ENCODE data around the gene RALGAPA2. TPM values are rescaled to one million over a fixed set of nuclear protein-coding genes. Genes with fewer than 3 reads are reported as not detected.
A peak's percentile ranks its signal among the peaks of the same experiment; 100 is the strongest.

Gene RALGAPA2
- total RNA-seq, 2 experiments from 2014 or later: 21.8 to 22.8 TPM

- CTCF ChIA-PET: interaction anchor here (0.7 to 1.8 kb wide), 3 partner anchors 11 to 298 kb away, joined by 3 to 8 read pairs (median 3); no protein-coding TSS in a partner anchor
These were observed 129.7 kb downstream of the RALGAPA2 start for GRCh38 chr20:20582734-20583133.

GRCh38 chr20:20580139-20580538, 132.3 kb downstream of the RALGAPA2 start:
- POLR2A ChIA-PET: no interaction called here
- H3K4me3 Mint-ChIP-seq: no peak overlapping the region
- DNase-seq (no peak), ATAC-seq (no peak)
- CTCF ChIA-PET: interaction anchor here (0.7 to 1.8 kb wide), 2 partner anchors 14 to 497 kb away, joined by 4 to 14 read pairs; no protein-coding TSS in a partner anchor
- H3K4me1 Mint-ChIP-seq (ENCODE audit: low read depth): peaks cover 4% of the 10 kb centered on the region
- H3K27ac Mint-ChIP-seq: no peak overlapping the region
- no peaks in the 10 kb centered on the region for H3K27me3 Mint-ChIP-seq (ENCODE audit: low read depth)
- no peaks in the 10 kb centered on the region for H3K9me3 Mint-ChIP-seq (ENCODE audit: insufficient read depth)
- H3K36me3 Mint-ChIP-seq (ENCODE audit: low read depth): peaks cover 23% of the 10 kb centered on the region

More at GRCh38 chr20:20582734-20583133, 129.7 kb downstream of the RALGAPA2 start:
- Mint-ChIP-seq H3K27ac (no peak overlapping the region), H3K36me3 (ENCODE audit: low read depth) (peaks cover 28% of the 10 kb centered on the region), H3K4me3 (no peak overlapping the region), H3K9me3 (ENCODE audit: insufficient read depth) (no peaks in the 10 kb centered on the region), H3K27me3 (ENCODE audit: low read depth) (no peaks in the 10 kb centered on the region), H3K4me1 (ENCODE audit: low read depth) (peaks cover 13% of the 10 kb centered on the region)
- DNase-seq (no peak), ATAC-seq (no peak)
- POLR2A ChIA-PET: no interaction called here

- Mint-ChIP-seq H3K9me3 (ENCODE audit: insufficient read depth) (no peaks in the 10 kb centered on the region), H3K4me3 (no peak overlapping the region), H3K4me1 (ENCODE audit: low read depth) (peaks cover 4% of the 10 kb centered on the region), H3K36me3 (ENCODE audit: low read depth) (peaks cover 25% of the 10 kb centered on the region), H3K27ac (no peak overlapping the region), H3K27me3 (ENCODE audit: low read depth) (no peaks in the 10 kb centered on the region)
- ChIA-PET POLR2A (no interaction called here), CTCF (interaction anchor here (1.4 to 1.8 kb wide), 2 partner anchors 10 to 15 kb away, joined by 3 to 14 read pairs; no protein-coding TSS in a partner anchor)
- no peak for ATAC-seq
- DNase-seq: no peak
These were observed 133.6 kb downstream of the RALGAPA2 start for GRCh38 chr20:20578838-20579237.

- CTCF ChIA-PET: no interaction called here
These were observed 138.6 kb downstream of the RALGAPA2 start for GRCh38 chr20:20573797-20574196.

GRCh38 chr20:20571068-20571780, 141.2 kb downstream of the RALGAPA2 start:
- no peaks in the 10 kb centered on the region for H3K9me3 Mint-ChIP-seq (ENCODE audit: insufficient read depth)
- ATAC-seq (no peak), DNase-seq (no peak)
- ChIA-PET POLR2A (no interaction called here), CTCF (no interaction called here)
- no peaks in the 10 kb centered on the region for H3K27me3 Mint-ChIP-seq (ENCODE audit: low read depth)
- H3K36me3 Mint-ChIP-seq (ENCODE audit: low read depth): peaks cover 12% of the 10 kb centered on the region
- H3K4me3 Mint-ChIP-seq: no peak overlapping the region
- H3K27ac Mint-ChIP-seq: no peak overlapping the region
- H3K4me1 Mint-ChIP-seq (ENCODE audit: low read depth): no peaks in the 10 kb centered on the region

More at GRCh38 chr20:20573797-20574196, 138.6 kb downstream of the RALGAPA2 start:
- ATAC-seq (no peak), DNase-seq (no peak)
- POLR2A ChIA-PET: no interaction called here
- H3K36me3 Mint-ChIP-seq (ENCODE audit: low read depth): peaks cover 14% of the 10 kb centered on the region
- no peak overlapping the region for H3K27ac Mint-ChIP-seq
- H3K27me3 Mint-ChIP-seq (ENCODE audit: low read depth): no peaks in the 10 kb centered on the region
- no peak overlapping the region for H3K4me3 Mint-ChIP-seq
- no peaks in the 10 kb centered on the region for H3K9me3 Mint-ChIP-seq (ENCODE audit: insufficient read depth)
- H3K4me1 Mint-ChIP-seq (ENCODE audit: low read depth): no peaks in the 10 kb centered on the region

- Mint-ChIP-seq H3K27ac (no peak overlapping the region), H3K4me3 (no peak overlapping the region), H3K9me3 (ENCODE audit: insufficient read depth) (no peaks in the 10 kb centered on the region), H3K27me3 (ENCODE audit: low read depth) (no peaks in the 10 kb centered on the region), H3K36me3 (ENCODE audit: low read depth) (peaks cover 8% of the 10 kb centered on the region), H3K4me1 (ENCODE audit: low read depth) (no peaks in the 10 kb centered on the region)
- ChIA-PET POLR2A (no interaction called here), CTCF (interaction anchor here (1.0 to 1.6 kb wide), 2 partner anchors 10 to 484 kb away, joined by 3 to 4 read pairs; no protein-coding TSS in a partner anchor)
- ATAC-seq (no peak), DNase-seq (peak; percentile 43)
These were observed 143.7 kb downstream of the RALGAPA2 start for GRCh38 chr20:20568604-20569205.

GRCh38 chr20:20567712-20568111, 144.7 kb downstream of the RALGAPA2 start:
- ChIA-PET POLR2A (no interaction called here), CTCF (interaction anchor here (1.6 kb wide), 1 partner anchor 483 kb away, joined by 4 read pairs; no protein-coding TSS in a partner anchor)
- DNase-seq (no peak), ATAC-seq (no peak)
- H3K4me3 Mint-ChIP-seq: no peak overlapping the region
- no peaks in the 10 kb centered on the region for H3K27me3 Mint-ChIP-seq (ENCODE audit: low read depth)
- peaks cover 8% of the 10 kb centered on the region for H3K36me3 Mint-ChIP-seq (ENCODE audit: low read depth)
- no peaks in the 10 kb centered on the region for H3K4me1 Mint-ChIP-seq (ENCODE audit: low read depth)
- no peak overlapping the region for H3K27ac Mint-ChIP-seq
- H3K9me3 Mint-ChIP-seq (ENCODE audit: insufficient read depth): no peaks in the 10 kb centered on the region

GRCh38 chr20:20566516-20566915, 145.9 kb downstream of the RALGAPA2 start:
- ATAC-seq (no peak), DNase-seq (no peak)
- no peaks in the 10 kb centered on the region for H3K9me3 Mint-ChIP-seq (ENCODE audit: insufficient read depth)
- H3K4me1 Mint-ChIP-seq (ENCODE audit: low read depth): no peaks in the 10 kb centered on the region
- POLR2A ChIA-PET: no interaction called here
- no peaks in the 10 kb centered on the region for H3K27me3 Mint-ChIP-seq (ENCODE audit: low read depth)
- CTCF ChIA-PET: interaction anchor here (0.6 kb wide), 1 partner anchor 482 kb away, joined by 3 read pairs; no protein-coding TSS in a partner anchor
- no peak overlapping the region for H3K4me3 Mint-ChIP-seq
- H3K36me3 Mint-ChIP-seq (ENCODE audit: low read depth): peaks cover 7% of the 10 kb centered on the region
- no peak overlapping the region for H3K27ac Mint-ChIP-seq

GRCh38 chr20:20564279-20564678, 148.2 kb downstream of the RALGAPA2 start:
- H3K27me3 Mint-ChIP-seq (ENCODE audit: low read depth): no peaks in the 10 kb centered on the region
- peaks cover 3% of the 10 kb centered on the region for H3K36me3 Mint-ChIP-seq (ENCODE audit: low read depth)
- H3K9me3 Mint-ChIP-seq (ENCODE audit: insufficient read depth): no peaks in the 10 kb centered on the region
- DNase-seq (no peak), ATAC-seq (no peak)
- H3K27ac Mint-ChIP-seq: no peak overlapping the region
- H3K4me3 Mint-ChIP-seq: no peak overlapping the region
- H3K4me1 Mint-ChIP-seq (ENCODE audit: low read depth): no peaks in the 10 kb centered on the region
- ChIA-PET POLR2A (no interaction called here), CTCF (no interaction called here)

GRCh38 chr20:20562507-20562906, 149.9 kb downstream of the RALGAPA2 start:
- CTCF ChIA-PET: no interaction called here
- H3K9me3 Mint-ChIP-seq (ENCODE audit: insufficient read depth): no peaks in the 10 kb centered on the region
- no peak overlapping the region for H3K27ac Mint-ChIP-seq
- no peaks in the 10 kb centered on the region for H3K4me1 Mint-ChIP-seq (ENCODE audit: low read depth)
- POLR2A ChIA-PET: no interaction called here
- DNase-seq: no peak
- H3K36me3 Mint-ChIP-seq (ENCODE audit: low read depth): peaks cover 4% of the 10 kb centered on the region
- ATAC-seq: no peak
- H3K4me3 Mint-ChIP-seq: no peak overlapping the region
- no peaks in the 10 kb centered on the region for H3K27me3 Mint-ChIP-seq (ENCODE audit: low read depth)

GRCh38 chr20:20561841-20562240, 150.6 kb downstream of the RALGAPA2 start:
- ChIA-PET POLR2A (no interaction called here), CTCF (interaction anchor here (1.5 kb wide), 1 partner anchor 33 kb away, joined by 6 read pairs; no protein-coding TSS in a partner anchor)
- H3K27ac Mint-ChIP-seq: no peak overlapping the region
- H3K36me3 Mint-ChIP-seq (ENCODE audit: low read depth): peaks cover 5% of the 10 kb centered on the region
- no peaks in the 10 kb centered on the region for H3K4me1 Mint-ChIP-seq (ENCODE audit: low read depth)
- ATAC-seq (no peak), DNase-seq (no peak)
- no peaks in the 10 kb centered on the region for H3K9me3 Mint-ChIP-seq (ENCODE audit: insufficient read depth)
- H3K27me3 Mint-ChIP-seq (ENCODE audit: low read depth): no peaks in the 10 kb centered on the region
- no peak overlapping the region for H3K4me3 Mint-ChIP-seq

- Mint-ChIP-seq H3K9me3 (ENCODE audit: insufficient read depth) (no peaks in the 10 kb centered on the region), H3K36me3 (ENCODE audit: low read depth) (peaks cover 6% of the 10 kb centered on the region), H3K27me3 (ENCODE audit: low read depth) (no peaks in the 10 kb centered on the region), H3K27ac (no peak overlapping the region), H3K4me1 (ENCODE audit: low read depth) (no peaks in the 10 kb centered on the region), H3K4me3 (no peak overlapping the region)
- no peak for ATAC-seq
- CTCF ChIA-PET: interaction anchor here (1.5 kb wide), 1 partner anchor 33 kb away, joined by 6 read pairs; no protein-coding TSS in a partner anchor
- no peak for DNase-seq
- POLR2A ChIA-PET: no interaction called here
These were observed 151.3 kb downstream of the RALGAPA2 start for GRCh38 chr20:20561172-20561571.
